ENCODE results near the gene ELK1.

Gene ELK1

DNA sequence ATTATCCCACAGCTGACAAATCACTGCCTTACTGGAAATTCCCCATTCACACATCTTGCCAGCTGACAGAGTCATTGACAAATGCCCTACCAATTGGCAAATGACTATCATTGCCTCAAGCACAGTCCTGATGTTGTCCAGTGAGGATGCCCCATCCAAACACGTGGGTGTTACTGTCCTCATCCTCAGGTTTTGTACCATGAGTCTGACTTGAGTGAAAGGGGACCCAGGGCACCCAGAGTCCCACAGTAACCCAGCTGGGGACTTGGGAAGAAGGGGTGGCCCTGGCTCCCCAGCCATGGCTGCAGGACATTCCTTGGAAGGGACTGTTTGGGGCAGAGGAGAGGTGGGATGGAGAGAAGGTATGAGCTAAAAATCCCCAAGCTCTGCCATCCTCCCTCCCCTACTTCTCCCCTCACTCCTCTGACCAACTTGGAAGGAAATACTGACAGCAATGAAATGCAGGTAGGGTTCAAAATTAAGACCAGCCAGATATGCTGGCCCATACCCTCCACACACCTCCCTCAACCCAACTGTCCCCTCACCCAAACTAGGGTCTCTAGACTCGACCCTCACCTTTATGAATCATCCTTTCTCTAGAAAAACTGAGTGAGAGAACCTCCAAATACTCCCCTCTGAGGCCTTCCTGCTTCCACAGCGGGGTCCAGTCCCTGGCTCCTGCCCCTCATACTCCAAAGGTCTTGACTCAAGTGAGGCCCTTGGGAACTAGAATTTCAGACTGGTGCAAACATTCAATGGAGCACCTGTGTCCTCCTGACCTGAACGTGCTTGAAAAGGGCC, 63.1 kb downstream of the ELK1 start:
- no peak for DNase-seq
- in situ Hi-C loops (cut with HindIII; ENCODE audit: low pct_ligation_motif_present, low pct_unique_long_range_greater_than_20kb, low sequenced_read_pairs): no loop called here

DNA sequence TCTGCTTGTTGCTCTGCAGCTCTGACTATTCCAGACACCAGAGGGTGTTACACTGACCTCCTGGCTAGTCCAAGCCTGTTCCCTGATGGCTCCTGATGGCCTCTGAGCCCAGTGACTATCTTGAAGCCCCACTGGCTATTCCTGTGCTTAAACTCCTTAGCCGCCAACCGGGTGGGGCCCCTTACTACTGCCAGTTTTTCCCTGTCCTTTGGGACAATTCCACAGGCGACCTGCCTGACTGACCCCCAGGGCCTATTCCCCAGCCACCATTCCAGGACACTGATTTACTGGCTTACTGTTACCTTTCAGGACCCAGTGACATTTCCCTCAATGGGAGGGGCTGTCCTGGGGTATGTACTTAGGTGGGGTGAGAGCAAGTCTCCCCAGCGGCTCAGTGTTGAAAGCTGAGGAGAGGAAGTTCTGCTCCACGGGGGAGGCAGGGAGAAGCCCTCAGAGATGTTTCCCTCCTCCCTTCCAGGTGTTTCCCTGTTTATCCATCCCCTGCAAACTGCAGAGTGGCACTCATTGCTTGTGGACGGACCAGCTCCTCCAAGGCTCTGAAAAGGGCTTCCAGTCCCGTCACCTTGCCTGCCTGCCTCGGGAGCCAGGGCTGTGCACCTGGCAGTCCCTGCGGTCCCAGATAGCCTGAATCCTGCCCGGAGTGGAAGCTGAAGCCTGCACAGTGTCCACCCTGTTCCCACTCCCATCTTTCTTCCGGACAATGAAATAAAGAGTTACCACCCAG, 64.1 kb downstream of the ELK1 start:
- in situ Hi-C loops (cut with HindIII; ENCODE audit: low pct_ligation_motif_present, low pct_unique_long_range_greater_than_20kb, low sequenced_read_pairs): no loop called here

More for the DNA sequence above, 64.1 kb downstream of the ELK1 start:
- DNase-seq: no peak
